VCaP (cell line): Measurements from ENCODE around the gene GNPDA1.
"Not testable (repeated sequence)": the region's sequence is repeated elsewhere in the genome, so short reads cannot be mapped to it uniquely, and the experiment has no call there.

ENCODE experiments used
- H3K27ac ChIP-seq: fragments of 450-650 bp; 2 replicates; pipeline ENCODE4 v1.5.1; 2017
- TF ChIP-seq, protein P1 (sequence below): fragments of 450-650 bp; conservative IDR thresholded peaks from 2 replicates; pipeline ENCODE4 v1.5.1; 2017; ENCODE audit warnings: mild to moderate bottlenecking, moderate library complexity

GNPDA1 gene

GRCh38 chr5:142012792-142013388 is at the start of gene GNPDA1:
TSS of gene GNPDA1 (minus strand) at chr5:142013027. CDS start at chr5:142012035, 992 bp downstream.
- TF ChIP-seq, protein P1, sequence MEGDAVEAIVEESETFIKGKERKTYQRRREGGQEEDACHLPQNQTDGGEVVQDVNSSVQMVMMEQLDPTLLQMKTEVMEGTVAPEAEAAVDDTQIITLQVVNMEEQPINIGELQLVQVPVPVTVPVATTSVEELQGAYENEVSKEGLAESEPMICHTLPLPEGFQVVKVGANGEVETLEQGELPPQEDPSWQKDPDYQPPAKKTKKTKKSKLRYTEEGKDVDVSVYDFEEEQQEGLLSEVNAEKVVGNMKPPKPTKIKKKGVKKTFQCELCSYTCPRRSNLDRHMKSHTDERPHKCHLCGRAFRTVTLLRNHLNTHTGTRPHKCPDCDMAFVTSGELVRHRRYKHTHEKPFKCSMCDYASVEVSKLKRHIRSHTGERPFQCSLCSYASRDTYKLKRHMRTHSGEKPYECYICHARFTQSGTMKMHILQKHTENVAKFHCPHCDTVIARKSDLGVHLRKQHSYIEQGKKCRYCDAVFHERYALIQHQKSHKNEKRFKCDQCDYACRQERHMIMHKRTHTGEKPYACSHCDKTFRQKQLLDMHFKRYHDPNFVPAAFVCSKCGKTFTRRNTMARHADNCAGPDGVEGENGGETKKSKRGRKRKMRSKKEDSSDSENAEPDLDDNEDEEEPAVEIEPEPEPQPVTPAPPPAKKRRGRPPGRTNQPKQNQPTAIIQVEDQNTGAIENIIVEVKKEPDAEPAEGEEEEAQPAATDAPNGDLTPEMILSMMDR = peak; percentile 17; the same call in 1 of the 2 replicates
- peak within 1 kb of the TSS; percentile 88 for H3K27ac ChIP-seq

- TF ChIP-seq, protein P1 = no peak
- H3K27ac ChIP-seq = 0 out of 2 replicates have a peak overlapping the region, but pooled peaks have one; percentile 62
Observed at GRCh38 chr5:142059304-142059940, 46.6 kb upstream of the GNPDA1 start.

DNA sequence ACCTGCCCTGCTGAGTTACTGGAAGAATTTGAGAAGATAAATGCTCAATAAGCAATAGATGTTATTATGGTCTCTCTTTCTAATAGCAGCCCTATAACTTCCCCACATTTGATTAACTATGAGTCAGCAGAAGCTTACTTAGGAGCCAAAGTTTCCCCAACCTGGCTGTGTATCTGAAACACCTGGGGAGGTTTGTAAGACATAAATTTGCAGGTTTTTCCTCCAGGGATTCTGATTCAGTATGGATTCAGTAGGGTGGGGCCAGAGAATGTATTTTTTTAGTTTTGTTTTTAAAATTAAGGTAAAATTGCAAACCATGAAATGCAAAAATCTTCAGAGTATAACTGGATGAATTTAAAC is 44.9 kb upstream of the GNPDA1 start:
- TF ChIP-seq, protein P1 = no peak
- peak overlapping the region; percentile 62 for H3K27ac ChIP-seq

- peak overlapping the region; percentile 62 for H3K27ac ChIP-seq
- TF ChIP-seq, protein P1 = no peak
Observed at GRCh38 chr5:142056816-142057696, 44.2 kb upstream of the GNPDA1 start.

GRCh38 chr5:142055301-142055700 is 42.5 kb upstream of the GNPDA1 start:
- TF ChIP-seq, protein P1 = no peak
- no peak overlapping the region for H3K27ac ChIP-seq

GRCh38 chr5:142053426-142054151 is 40.8 kb upstream of the GNPDA1 start:
- no peak overlapping the region for H3K27ac ChIP-seq
- TF ChIP-seq, protein P1 = no peak

GRCh38 chr5:142052026-142052425 is 39.2 kb upstream of the GNPDA1 start:
- H3K27ac ChIP-seq = not testable (repeated sequence)
